Mesendoderm (in vitro differentiated cells): ENCODE results near the gene ZNF622.
A peak's percentile ranks its signal among the peaks of the same experiment; 100 is the strongest.

ENCODE experiments used
- DNase-seq: peaks from one replicate; pipeline ENCODE4 v3.0.0; 2013
- H2AK5ac ChIP-seq: 2 replicates; pipeline ENCODE4 v1.6.1; 2013; ENCODE audit warnings: low read length, inconsistent platforms
- H2BK120ac ChIP-seq: 2 replicates; pipeline ENCODE4 v1.6.1; 2013; ENCODE audit warnings: low read depth, mild to moderate bottlenecking, low read length, moderate library complexity, mixed read lengths
- H2BK15ac ChIP-seq: replicated peaks from 2 replicates; pipeline ENCODE4 v1.6.1; 2013; ENCODE audit warnings: low read depth, mild to moderate bottlenecking, moderate library complexity
- H2BK5ac ChIP-seq: 2 replicates; pipeline ENCODE4 v1.6.1; 2013; ENCODE audit warnings: low read length, inconsistent platforms
- H3K18ac ChIP-seq: 2 replicates; pipeline ENCODE4 v1.6.1; 2013; ENCODE audit warnings: mild to moderate bottlenecking, low read length, mixed read lengths
- H3K23ac ChIP-seq: one replicate; pipeline ENCODE4 v1.6.1; 2013; ENCODE audit warnings: low read length
- H3K27ac ChIP-seq: 2 replicates; pipeline ENCODE4 v1.5.1; 2013; ENCODE audit warnings: low read depth, mild to moderate bottlenecking, inconsistent platforms, low read length, moderate library complexity
- H3K27me3 ChIP-seq: 2 replicates; pipeline ENCODE4 v1.6.1; 2013; ENCODE audit warnings: low read length, control low read depth, mild to moderate bottlenecking, inconsistent platforms; ENCODE audit not compliant: insufficient read depth, poor library complexity
- H3K36me3 ChIP-seq: 2 replicates; pipeline ENCODE4 v1.6.1; 2013; ENCODE audit warnings: low read length, inconsistent platforms; ENCODE audit not compliant: control insufficient read depth, insufficient read depth
- H3K4ac ChIP-seq: one replicate; pipeline ENCODE4 v1.6.1; 2013; ENCODE audit warnings: low read depth, mild to moderate bottlenecking, low read length, moderate library complexity
- H3K4me1 ChIP-seq: 2 replicates; pipeline ENCODE4 v1.6.1; 2013; ENCODE audit warnings: low read depth, low read length, inconsistent platforms; ENCODE audit not compliant: control insufficient read depth
- H3K4me2 ChIP-seq: 2 replicates; pipeline ENCODE4 v1.6.1; 2013; ENCODE audit warnings: low read length
- H3K4me3 ChIP-seq: 2 replicates; pipeline ENCODE4 v1.5.1; 2013; ENCODE audit warnings: mild to moderate bottlenecking, low read length
- H3K56ac ChIP-seq: one replicate; pipeline ENCODE4 v1.6.1; 2013; ENCODE audit warnings: low read length
- H3K79me1 ChIP-seq: 2 replicates; pipeline ENCODE4 v1.6.1; 2013; ENCODE audit warnings: low read length, inconsistent platforms
- H3K79me2 ChIP-seq: 2 replicates; pipeline ENCODE4 v1.6.1; 2013; ENCODE audit warnings: mild to moderate bottlenecking, low read length; ENCODE audit not compliant: control insufficient read depth, insufficient read depth
- H3K9ac ChIP-seq: 2 replicates; pipeline ENCODE4 v1.6.1; 2013; ENCODE audit warnings: low read length, inconsistent platforms
- H4K5ac ChIP-seq: one replicate; pipeline ENCODE4 v1.6.1; 2013; ENCODE audit warnings: low read length
- H4K8ac ChIP-seq: one replicate; pipeline ENCODE4 v1.6.1; 2013; ENCODE audit warnings: low read depth, mild to moderate bottlenecking, control low read depth, low read length, moderate library complexity
- WGBS: extraction: QIAGEN DNeasy Blood & Tissue Kit; methylation state at CpG from one replicate; pipeline ENCODE4 v1.1.7; 2013; ENCODE audit warnings: low lambda C conversion rate, missing lambda C conversion rate; ENCODE audit not compliant: insufficient coverage; ENCODE audit errors: extremely low coverage; 5-methylcytosine and 5-hydroxymethylcytosine counted together

ZNF622 gene

GRCh38 chr5:16411741-16412455, 53.7 kb downstream of the ZNF622 start:
- no peak overlapping the region for H4K5ac ChIP-seq
- peak overlapping the region; percentile 1 for H3K18ac ChIP-seq
- no peak overlapping the region for H3K4me3 ChIP-seq
- no peaks in the 10 kb centered on the region for H3K4me1 ChIP-seq
- H3K79me2 ChIP-seq = no peaks in the 10 kb centered on the region
- H2BK15ac ChIP-seq = peak overlapping the region; percentile 67
- DNase-seq = no peak
- no peaks in the 10 kb centered on the region for H3K79me1 ChIP-seq
- no CpG with 5 or more reads among the region's 3 CpGs for WGBS
- no peak overlapping the region for H2AK5ac ChIP-seq
- no peak overlapping the region for H3K23ac ChIP-seq
- no peaks in the 10 kb centered on the region for H3K27me3 ChIP-seq
- H3K4me2 ChIP-seq = no peak overlapping the region
- no peaks in the 10 kb centered on the region for H3K36me3 ChIP-seq
- H2BK120ac ChIP-seq = no peak overlapping the region
- no peak overlapping the region for H3K9ac ChIP-seq
- no peak overlapping the region for H4K8ac ChIP-seq
- H3K27ac ChIP-seq = no peak overlapping the region
- H3K4ac ChIP-seq = peak overlapping the region; percentile 26
- H3K56ac ChIP-seq = peak overlapping the region; percentile 30
- no peak overlapping the region for H2BK5ac ChIP-seq

GRCh38 chr5:16411235-16411634, 54.4 kb downstream of the ZNF622 start:
- no peak overlapping the region for H3K23ac ChIP-seq
- no peak overlapping the region for H2BK15ac ChIP-seq
- H3K36me3 ChIP-seq = no peaks in the 10 kb centered on the region
- H3K18ac ChIP-seq = no peak overlapping the region
- H2AK5ac ChIP-seq = peak overlapping the region; percentile 16
- no peaks in the 10 kb centered on the region for H3K4me1 ChIP-seq
- no peak for DNase-seq
- no peak overlapping the region for H3K4me3 ChIP-seq
- no peak overlapping the region for H3K27ac ChIP-seq
- no peak overlapping the region for H4K5ac ChIP-seq
- H2BK5ac ChIP-seq = no peak overlapping the region
- H3K79me1 ChIP-seq = no peaks in the 10 kb centered on the region
- H3K4me2 ChIP-seq = no peak overlapping the region
- no CpG with 5 or more reads among the region's 9 CpGs for WGBS
- peak overlapping the region; percentile 1 for H3K56ac ChIP-seq
- H3K79me2 ChIP-seq = no peaks in the 10 kb centered on the region
- H3K4ac ChIP-seq = no peak overlapping the region
- H4K8ac ChIP-seq = no peak overlapping the region
- H2BK120ac ChIP-seq = no peak overlapping the region
- no peak overlapping the region for H3K9ac ChIP-seq
- H3K27me3 ChIP-seq = no peaks in the 10 kb centered on the region

GRCh38 chr5:16410338-16410737, 55.3 kb downstream of the ZNF622 start:
- H3K4me2 ChIP-seq = no peak overlapping the region
- H3K9ac ChIP-seq = no peak overlapping the region
- no peaks in the 10 kb centered on the region for H3K27me3 ChIP-seq

GRCh38 chr5:16406630-16407029, 59.0 kb downstream of the ZNF622 start:
- no peak overlapping the region for H3K18ac ChIP-seq
- no peaks in the 10 kb centered on the region for H3K27me3 ChIP-seq
- no peaks in the 10 kb centered on the region for H3K4me1 ChIP-seq
- DNase-seq = no peak
- no peak overlapping the region for H4K8ac ChIP-seq
- no peak overlapping the region for H3K27ac ChIP-seq
- H3K36me3 ChIP-seq = no peaks in the 10 kb centered on the region
- no peaks in the 10 kb centered on the region for H3K79me1 ChIP-seq
- H4K5ac ChIP-seq = no peak overlapping the region
- H3K56ac ChIP-seq = no peak overlapping the region
- WGBS = no CpG with 5 or more reads among the region's 1 CpG
- H2AK5ac ChIP-seq = no peak overlapping the region
- no peak overlapping the region for H3K4me3 ChIP-seq
- H2BK5ac ChIP-seq = no peak overlapping the region
- H3K4ac ChIP-seq = no peak overlapping the region
- H2BK120ac ChIP-seq = no peak overlapping the region
- no peak overlapping the region for H2BK15ac ChIP-seq
- no peak overlapping the region for H3K9ac ChIP-seq
- no peak overlapping the region for H3K23ac ChIP-seq
- H3K79me2 ChIP-seq = no peaks in the 10 kb centered on the region
- H3K4me2 ChIP-seq = no peak overlapping the region

More at GRCh38 chr5:16410338-16410737, 55.3 kb downstream of the ZNF622 start:
- no peak overlapping the region for H3K27ac ChIP-seq
- no peak overlapping the region for H4K8ac ChIP-seq
- H3K4me3 ChIP-seq = no peak overlapping the region
- H2BK5ac ChIP-seq = no peak overlapping the region
- H3K56ac ChIP-seq = no peak overlapping the region
- H4K5ac ChIP-seq = no peak overlapping the region
- H3K4me1 ChIP-seq = no peaks in the 10 kb centered on the region
- H3K4ac ChIP-seq = no peak overlapping the region
- H3K36me3 ChIP-seq = no peaks in the 10 kb centered on the region
- H2AK5ac ChIP-seq = no peak overlapping the region
- H3K79me2 ChIP-seq = no peaks in the 10 kb centered on the region
- no peak overlapping the region for H3K23ac ChIP-seq
- no peaks in the 10 kb centered on the region for H3K79me1 ChIP-seq
- H3K18ac ChIP-seq = no peak overlapping the region
- WGBS = no CpG with 5 or more reads among the region's 2 CpGs
- H2BK120ac ChIP-seq = no peak overlapping the region
- H2BK15ac ChIP-seq = no peak overlapping the region
- no peak for DNase-seq

GRCh38 chr5:16406023-16406422, 59.6 kb downstream of the ZNF622 start:
- no peak overlapping the region for H3K4me2 ChIP-seq
- no peak overlapping the region for H3K4ac ChIP-seq
- no peak overlapping the region for H3K56ac ChIP-seq
- no peak overlapping the region for H2BK15ac ChIP-seq
- H4K8ac ChIP-seq = no peak overlapping the region
- no peak overlapping the region for H2BK120ac ChIP-seq
- no peak for DNase-seq
- no CpG with 5 or more reads among the region's 3 CpGs for WGBS
- H3K79me1 ChIP-seq = no peaks in the 10 kb centered on the region
- H3K23ac ChIP-seq = no peak overlapping the region
- H2BK5ac ChIP-seq = no peak overlapping the region
- no peaks in the 10 kb centered on the region for H3K36me3 ChIP-seq
- no peak overlapping the region for H3K4me3 ChIP-seq
- no peak overlapping the region for H4K5ac ChIP-seq
- no peaks in the 10 kb centered on the region for H3K79me2 ChIP-seq
- H3K9ac ChIP-seq = no peak overlapping the region
- no peaks in the 10 kb centered on the region for H3K4me1 ChIP-seq
- no peak overlapping the region for H3K27ac ChIP-seq
- no peak overlapping the region for H3K18ac ChIP-seq
- H3K27me3 ChIP-seq = no peaks in the 10 kb centered on the region
- H2AK5ac ChIP-seq = no peak overlapping the region
